ENCODE results near the gene CACNA1C.

Gene CACNA1C

DNA sequence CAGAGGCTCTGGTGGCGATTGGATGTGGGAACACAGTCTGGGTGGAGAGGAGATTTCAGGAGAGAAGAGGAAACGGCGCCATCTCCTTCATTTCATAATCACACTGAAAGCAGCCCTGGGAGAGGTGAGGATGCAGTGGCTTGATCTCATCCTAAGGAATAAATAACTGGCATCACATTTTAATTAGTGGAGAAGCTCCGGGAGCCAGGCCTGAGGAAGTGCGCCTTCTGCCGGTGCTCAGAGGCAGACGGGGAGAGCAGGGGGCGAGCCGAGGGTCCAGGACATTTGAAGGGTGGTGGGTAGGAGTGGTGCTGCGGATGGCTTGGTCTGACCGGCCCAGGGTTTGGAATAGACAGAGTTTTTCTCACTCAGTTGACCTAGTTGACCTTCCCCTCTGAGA, 265.0 kb downstream of the CACNA1C start:
- Histone ChIP-seq H3K36me3 (ENCODE audit: control insufficient read depth in 2 of 2, insufficient read depth in 2 of 2, low read length in 2 of 2) (no peaks in the 10 kb centered on the region), H3K9me3 (ENCODE audit: control insufficient read depth in 2 of 2, low read length in 2 of 2) (no peaks in the 10 kb centered on the region), H3K27ac (ENCODE audit: low read depth in 2 of 2, low read length in 2 of 2) (no peak overlapping the region), H3K4me1 (ENCODE audit: control insufficient read depth in 2 of 2, insufficient read depth in 2 of 2, low read length in 2 of 2) (no peaks in the 10 kb centered on the region), H3K27me3 (ENCODE audit: control insufficient read depth in 2 of 2, insufficient read depth in 2 of 2, low read length in 2 of 2) (no peaks in the 10 kb centered on the region), H3K9ac (ENCODE audit: low read depth in 1 of 2, low read length in 2 of 2) (no peak overlapping the region), H3K4me3 (ENCODE audit: low read length in 2 of 2) (no peak overlapping the region)

DNA sequence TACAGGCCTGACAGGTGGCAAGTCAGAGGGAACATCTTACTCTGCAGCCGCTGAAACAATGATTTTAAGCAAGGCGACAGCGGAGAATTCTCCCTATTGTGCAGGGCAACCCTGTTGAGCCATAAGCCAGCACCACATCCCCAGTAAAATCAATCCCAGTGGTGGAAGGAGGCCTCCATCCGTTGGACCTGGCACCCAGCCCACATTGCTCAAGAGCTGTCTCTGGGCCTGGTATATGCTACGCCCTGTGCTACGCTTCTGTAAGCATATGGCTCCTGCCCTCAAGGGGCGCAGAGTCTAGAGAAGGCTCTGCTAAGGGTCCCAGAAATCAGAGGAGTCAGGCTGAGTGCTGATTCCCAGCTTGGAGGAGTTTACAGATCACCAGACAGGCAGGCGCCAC, 265.5 kb downstream of the CACNA1C start:
- Histone ChIP-seq H3K4me3 (ENCODE audit: low read length in 2 of 2) (no peak overlapping the region), H3K27me3 (ENCODE audit: control insufficient read depth in 2 of 2, insufficient read depth in 2 of 2, low read length in 2 of 2) (no peaks in the 10 kb centered on the region), H3K27ac (ENCODE audit: low read depth in 2 of 2, low read length in 2 of 2) (no peak overlapping the region), H3K36me3 (ENCODE audit: control insufficient read depth in 2 of 2, insufficient read depth in 2 of 2, low read length in 2 of 2) (no peaks in the 10 kb centered on the region), H3K9ac (ENCODE audit: low read depth in 1 of 2, low read length in 2 of 2) (no peak overlapping the region), H3K9me3 (ENCODE audit: control insufficient read depth in 2 of 2, low read length in 2 of 2) (no peaks in the 10 kb centered on the region), H3K4me1 (ENCODE audit: control insufficient read depth in 2 of 2, insufficient read depth in 2 of 2, low read length in 2 of 2) (no peaks in the 10 kb centered on the region)

GRCh38 chr12:2319136-2319535, 266.3 kb downstream of the CACNA1C start:
- no peak overlapping the region for H3K27ac ChIP-seq (ENCODE audit: low read depth in 2 of 2, low read length in 2 of 2)
- no peaks in the 10 kb centered on the region for H3K27me3 ChIP-seq (ENCODE audit: control insufficient read depth in 2 of 2, insufficient read depth in 2 of 2, low read length in 2 of 2)
- H3K4me1 ChIP-seq (ENCODE audit: control insufficient read depth in 2 of 2, insufficient read depth in 2 of 2, low read length in 2 of 2) = peaks cover 0 to 4% of the 10 kb centered on the region in 2 donors
- no peak overlapping the region for H3K4me3 ChIP-seq (ENCODE audit: low read length in 2 of 2)
- no peaks in the 10 kb centered on the region for H3K9me3 ChIP-seq (ENCODE audit: control insufficient read depth in 2 of 2, low read length in 2 of 2)
- H3K36me3 ChIP-seq (ENCODE audit: control insufficient read depth in 2 of 2, insufficient read depth in 2 of 2, low read length in 2 of 2) = no peaks in the 10 kb centered on the region
- H3K9ac ChIP-seq (ENCODE audit: low read depth in 1 of 2, low read length in 2 of 2) = no peak overlapping the region

- H3K27ac ChIP-seq (ENCODE audit: low read depth in 2 of 2, low read length in 2 of 2) = no peak overlapping the region
- H3K4me1 ChIP-seq (ENCODE audit: control insufficient read depth in 2 of 2, insufficient read depth in 2 of 2, low read length in 2 of 2) = peaks cover 0 to 6% of the 10 kb centered on the region in 2 donors
- no peak overlapping the region for H3K9ac ChIP-seq (ENCODE audit: low read depth in 1 of 2, low read length in 2 of 2)
- no peaks in the 10 kb centered on the region for H3K27me3 ChIP-seq (ENCODE audit: control insufficient read depth in 2 of 2, insufficient read depth in 2 of 2, low read length in 2 of 2)
- no peak overlapping the region for H3K4me3 ChIP-seq (ENCODE audit: low read length in 2 of 2)
- H3K36me3 ChIP-seq (ENCODE audit: control insufficient read depth in 2 of 2, insufficient read depth in 2 of 2, low read length in 2 of 2) = no peaks in the 10 kb centered on the region
- H3K9me3 ChIP-seq (ENCODE audit: control insufficient read depth in 2 of 2, low read length in 2 of 2) = no peaks in the 10 kb centered on the region
Measured at GRCh38 chr12:2319737-2320506, 267.1 kb downstream of the CACNA1C start.

DNA sequence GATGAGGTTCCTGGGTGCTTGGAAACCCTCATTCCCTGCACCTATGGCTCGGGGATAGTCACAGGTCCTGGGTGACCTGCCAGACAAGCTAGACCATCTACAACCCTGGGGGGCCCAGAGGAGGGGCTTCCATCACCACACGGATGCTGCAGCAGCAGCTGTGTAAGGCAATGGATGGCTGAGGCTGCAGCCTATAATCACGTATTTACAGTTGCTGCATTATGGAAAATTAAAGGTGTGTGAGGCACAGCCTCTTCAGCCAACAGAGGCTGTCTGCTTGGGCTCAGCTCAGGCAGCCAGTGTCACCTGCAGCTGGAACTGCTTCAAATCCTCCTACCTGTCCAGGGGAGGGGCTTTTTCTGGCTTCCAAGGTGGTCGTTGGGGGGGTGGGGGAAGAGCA, 268.1 kb downstream of the CACNA1C start:
- no peak overlapping the region for H3K4me3 ChIP-seq (ENCODE audit: low read length in 2 of 2)
- H3K27ac ChIP-seq (ENCODE audit: low read depth in 2 of 2, low read length in 2 of 2) = no peak overlapping the region
- H3K4me1 ChIP-seq (ENCODE audit: control insufficient read depth in 2 of 2, insufficient read depth in 2 of 2, low read length in 2 of 2) = peaks cover 0 to 6% of the 10 kb centered on the region in 2 donors

DNA sequence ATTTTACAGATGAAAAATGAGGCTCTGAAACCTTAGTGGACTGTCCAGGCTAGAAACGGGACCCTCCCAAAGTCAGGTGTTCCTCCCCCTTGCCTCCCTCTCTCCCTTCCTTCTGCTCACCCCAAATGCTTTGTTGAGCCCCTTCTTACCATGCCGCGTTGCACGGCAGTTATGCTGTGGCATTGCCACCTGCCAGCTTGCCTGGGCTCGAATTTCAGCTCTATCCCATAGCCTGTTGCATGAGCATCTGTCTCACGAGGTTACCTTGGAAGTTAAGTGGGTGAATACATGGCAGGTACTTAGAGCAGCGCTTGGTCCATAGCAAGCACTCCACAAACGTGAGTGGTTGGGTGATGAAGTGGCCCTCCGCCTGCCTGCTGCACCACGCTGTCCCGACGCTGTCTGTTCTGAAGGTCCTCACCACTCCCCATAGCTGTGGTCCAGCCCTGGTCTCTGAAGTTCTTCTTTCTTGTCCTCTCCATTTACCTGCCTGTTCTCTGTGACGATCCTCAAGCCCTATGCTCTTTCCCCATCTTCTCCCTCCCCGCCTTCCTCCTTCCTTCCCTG, 269.9 kb downstream of the CACNA1C start:
- H3K9me3 ChIP-seq (ENCODE audit: control insufficient read depth in 2 of 2, low read length in 2 of 2) = no peaks in the 10 kb centered on the region
- no peaks in the 10 kb centered on the region for H3K36me3 ChIP-seq (ENCODE audit: control insufficient read depth in 2 of 2, insufficient read depth in 2 of 2, low read length in 2 of 2)
- H3K9ac ChIP-seq (ENCODE audit: low read depth in 1 of 2, low read length in 2 of 2) = no peak overlapping the region
- H3K4me1 ChIP-seq (ENCODE audit: control insufficient read depth in 2 of 2, insufficient read depth in 2 of 2, low read length in 2 of 2) = peaks cover 0 to 6% of the 10 kb centered on the region in 2 donors
- H3K4me3 ChIP-seq (ENCODE audit: low read length in 2 of 2) = no peak overlapping the region
- H3K27ac ChIP-seq (ENCODE audit: low read depth in 2 of 2, low read length in 2 of 2) = no peak overlapping the region
- no peaks in the 10 kb centered on the region for H3K27me3 ChIP-seq (ENCODE audit: control insufficient read depth in 2 of 2, insufficient read depth in 2 of 2, low read length in 2 of 2)

More for the DNA sequence above, 268.1 kb downstream of the CACNA1C start:
- H3K9me3 ChIP-seq (ENCODE audit: control insufficient read depth in 2 of 2, low read length in 2 of 2) = no peaks in the 10 kb centered on the region
- no peak overlapping the region for H3K9ac ChIP-seq (ENCODE audit: low read depth in 1 of 2, low read length in 2 of 2)
- H3K36me3 ChIP-seq (ENCODE audit: control insufficient read depth in 2 of 2, insufficient read depth in 2 of 2, low read length in 2 of 2) = no peaks in the 10 kb centered on the region
- no peaks in the 10 kb centered on the region for H3K27me3 ChIP-seq (ENCODE audit: control insufficient read depth in 2 of 2, insufficient read depth in 2 of 2, low read length in 2 of 2)

DNA sequence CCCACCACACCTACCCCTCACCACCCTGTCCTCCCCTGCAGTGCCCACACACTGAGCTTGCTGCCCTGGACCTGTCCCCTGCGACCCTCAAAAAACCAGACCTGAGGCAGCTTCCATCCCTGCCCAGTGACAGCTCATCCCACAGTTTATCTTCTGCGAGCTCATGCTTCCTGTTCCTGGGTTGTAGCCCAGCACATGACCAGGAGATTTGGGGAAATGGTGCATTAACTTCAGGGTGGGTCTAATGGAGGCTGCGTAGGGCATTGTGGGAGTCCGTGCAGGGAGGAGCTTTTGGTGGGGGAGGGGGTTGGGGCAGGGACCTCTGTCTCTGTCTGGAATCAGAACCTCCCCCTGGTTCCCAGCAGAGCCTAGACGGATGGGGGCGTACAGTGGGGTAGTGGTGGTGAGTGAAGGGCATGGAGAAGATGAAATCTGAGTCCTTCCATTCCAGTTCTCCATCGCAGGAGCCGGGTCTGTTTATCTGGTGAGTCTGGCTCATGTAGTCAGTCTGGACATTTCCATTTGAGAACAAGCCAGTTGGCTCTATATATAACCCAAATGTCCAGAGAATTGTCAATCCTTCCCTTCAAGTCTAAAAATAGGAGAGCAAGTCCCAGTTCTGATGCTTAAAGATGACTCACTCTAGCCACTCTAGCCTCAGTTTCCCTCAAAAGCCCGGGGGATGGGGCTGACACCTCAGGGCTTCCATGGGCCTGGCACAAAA, 270.9 kb downstream of the CACNA1C start:
- Histone ChIP-seq H3K4me1 (ENCODE audit: control insufficient read depth in 2 of 2, insufficient read depth in 2 of 2, low read length in 2 of 2) (peaks cover 0 to 6% of the 10 kb centered on the region in 2 donors), H3K9ac (ENCODE audit: low read depth in 1 of 2, low read length in 2 of 2) (no peak overlapping the region), H3K36me3 (ENCODE audit: control insufficient read depth in 2 of 2, insufficient read depth in 2 of 2, low read length in 2 of 2) (no peaks in the 10 kb centered on the region), H3K27me3 (ENCODE audit: control insufficient read depth in 2 of 2, insufficient read depth in 2 of 2, low read length in 2 of 2) (no peaks in the 10 kb centered on the region), H3K9me3 (ENCODE audit: control insufficient read depth in 2 of 2, low read length in 2 of 2) (no peaks in the 10 kb centered on the region), H3K27ac (ENCODE audit: low read depth in 2 of 2, low read length in 2 of 2) (no peak overlapping the region), H3K4me3 (ENCODE audit: low read length in 2 of 2) (no peak overlapping the region)

GRCh38 chr12:2324387-2324786, 271.6 kb downstream of the CACNA1C start:
- Histone ChIP-seq H3K4me1 (ENCODE audit: control insufficient read depth in 2 of 2, insufficient read depth in 2 of 2, low read length in 2 of 2) (peaks cover 0 to 6% of the 10 kb centered on the region in 2 donors), H3K36me3 (ENCODE audit: control insufficient read depth in 2 of 2, insufficient read depth in 2 of 2, low read length in 2 of 2) (no peaks in the 10 kb centered on the region), H3K27ac (ENCODE audit: low read depth in 2 of 2, low read length in 2 of 2) (no peak overlapping the region), H3K9me3 (ENCODE audit: control insufficient read depth in 2 of 2, low read length in 2 of 2) (no peaks in the 10 kb centered on the region), H3K4me3 (ENCODE audit: low read length in 2 of 2) (no peak overlapping the region), H3K9ac (ENCODE audit: low read depth in 1 of 2, low read length in 2 of 2) (no peak overlapping the region), H3K27me3 (ENCODE audit: control insufficient read depth in 2 of 2, insufficient read depth in 2 of 2, low read length in 2 of 2) (no peaks in the 10 kb centered on the region)

DNA sequence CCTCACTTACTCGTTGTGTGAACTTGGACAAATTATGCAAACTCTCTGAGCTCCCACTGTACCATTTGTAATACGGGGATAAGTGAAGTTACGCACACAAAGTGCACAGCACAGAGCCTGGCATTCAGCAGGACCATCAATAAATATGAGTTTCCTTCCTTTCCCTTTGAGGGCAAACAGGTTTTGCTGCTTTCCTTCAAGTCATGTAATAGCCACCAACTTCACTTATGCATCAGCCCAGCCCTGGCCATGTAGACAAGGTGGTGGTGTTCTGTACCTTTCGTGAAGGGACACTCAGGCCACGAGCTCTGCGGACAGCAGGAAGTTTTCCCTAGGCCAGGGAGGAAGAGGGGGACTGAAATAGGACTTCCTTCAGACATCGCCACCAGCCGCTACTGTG, 272.7 kb downstream of the CACNA1C start:
- Histone ChIP-seq H3K27ac (ENCODE audit: low read depth in 2 of 2, low read length in 2 of 2) (no peak overlapping the region), H3K27me3 (ENCODE audit: control insufficient read depth in 2 of 2, insufficient read depth in 2 of 2, low read length in 2 of 2) (no peaks in the 10 kb centered on the region), H3K4me1 (ENCODE audit: control insufficient read depth in 2 of 2, insufficient read depth in 2 of 2, low read length in 2 of 2) (peaks cover 0 to 6% of the 10 kb centered on the region in 2 donors)

GRCh38 chr12:2326470-2326869, 273.7 kb downstream of the CACNA1C start:
- Histone ChIP-seq H3K9me3 (ENCODE audit: control insufficient read depth in 2 of 2, low read length in 2 of 2) (no peaks in the 10 kb centered on the region), H3K4me3 (ENCODE audit: low read length in 2 of 2) (no peak overlapping the region), H3K9ac (ENCODE audit: low read depth in 1 of 2, low read length in 2 of 2) (no peak overlapping the region), H3K27ac (ENCODE audit: low read depth in 2 of 2, low read length in 2 of 2) (no peak overlapping the region), H3K27me3 (ENCODE audit: control insufficient read depth in 2 of 2, insufficient read depth in 2 of 2, low read length in 2 of 2) (no peaks in the 10 kb centered on the region), H3K36me3 (ENCODE audit: control insufficient read depth in 2 of 2, insufficient read depth in 2 of 2, low read length in 2 of 2) (no peaks in the 10 kb centered on the region), H3K4me1 (ENCODE audit: control insufficient read depth in 2 of 2, insufficient read depth in 2 of 2, low read length in 2 of 2) (peaks cover 0 to 6% of the 10 kb centered on the region in 2 donors)

More for the DNA sequence above, 272.7 kb downstream of the CACNA1C start:
- no peaks in the 10 kb centered on the region for H3K36me3 ChIP-seq (ENCODE audit: control insufficient read depth in 2 of 2, insufficient read depth in 2 of 2, low read length in 2 of 2)
- H3K9ac ChIP-seq (ENCODE audit: low read depth in 1 of 2, low read length in 2 of 2) = no peak overlapping the region
- H3K4me3 ChIP-seq (ENCODE audit: low read length in 2 of 2) = no peak overlapping the region
- no peaks in the 10 kb centered on the region for H3K9me3 ChIP-seq (ENCODE audit: control insufficient read depth in 2 of 2, low read length in 2 of 2)
